Activated B cell treated with CpG ODN at 0.5 μM for 24 hours (primary cell): Measurements from ENCODE around the gene WDR27. TPM values are rescaled to one million over a fixed set of nuclear protein-coding genes. Genes with fewer than 3 reads are reported as not detected.

Source experiments
- ATAC-seq: fragments of 200-7000 bp; cut with Tn5 transposase; one replicate; pipeline ENCODE4 v1.10.0; 2021; ENCODE audit warnings: low read depth, mild to moderate bottlenecking, moderate library complexity
- CTCF ChIA-PET: fragments of 350-600 bp; sonication (Branson Sonifier 250); formaldehyde crosslinking; loops from one replicate; lab custom pipeline; 2021; ENCODE audit warnings: antibody characterized with exemption; lab: Charles Lee
- POLR2A ChIA-PET: fragments of 350-600 bp; sonication (Branson Sonifier 250); formaldehyde crosslinking; loops from one replicate; lab custom pipeline; 2021; ENCODE audit warnings: antibody characterized with exemption; lab: Charles Lee
- DNase-seq: peaks from one replicate; pipeline ENCODE4 v3.0.0; 2022
- H3K27ac Mint-ChIP-seq: one replicate; pipeline ENCODE4 v1.8.0; 2020; ENCODE audit warnings: mixed read lengths
- H3K27me3 Mint-ChIP-seq: one replicate; pipeline ENCODE4 v1.8.0; 2021; ENCODE audit warnings: mixed read lengths
- H3K36me3 Mint-ChIP-seq: one replicate; pipeline ENCODE4 v1.8.0; 2021; ENCODE audit warnings: low read depth, mixed read lengths
- H3K4me1 Mint-ChIP-seq: one replicate; pipeline ENCODE4 v1.8.0; 2021; ENCODE audit warnings: mixed read lengths
- H3K4me3 Mint-ChIP-seq: one replicate; pipeline ENCODE4 v1.8.0; 2020; ENCODE audit warnings: mild to moderate bottlenecking, mixed read lengths
- H3K9me3 Mint-ChIP-seq: one replicate; pipeline ENCODE4 v1.8.0; 2020; ENCODE audit warnings: mixed read lengths
- CTCF ChIP-seq: fragments of 200-600 bp; IDR thresholded peaks from one replicate; pipeline ENCODE4 v1.8.0; 2022; ENCODE audit warnings: antibody characterized with exemption, mild to moderate bottlenecking
- intact Hi-C: fragments of 100-400 bp; cut with micrococcal nuclease; formaldehyde crosslinking; loops from one replicate; pipeline ENCODE4 v1.15.1; 2024
- total RNA-seq: library from RNA; stranded (reverse); gene quantifications from 2 replicates; pipeline ENCODE4 v1.2.3, GENCODE V29; 2022

Gene WDR27
- total RNA-seq, 1 donor from 2014 or later: 49.1 TPM

- intact Hi-C loops: no loop called here
- ChIA-PET CTCF (no interaction called here), POLR2A (interaction anchor here (0.7 kb wide), 1 partner anchor 55 kb away, joined by 5 read pairs; no protein-coding TSS in a partner anchor)
- Mint-ChIP-seq H3K27ac (no peak overlapping the region), H3K4me3 (no peak overlapping the region), H3K36me3 (peaks cover 51% of the 10 kb centered on the region), H3K4me1 (no peaks in the 10 kb centered on the region), H3K27me3 (no peaks in the 10 kb centered on the region), H3K9me3 (no peaks in the 10 kb centered on the region)
- TF ChIP-seq CTCF: no peak
- DNase-seq: no peak
- ATAC-seq: no peak
Measured at GRCh38 chr6:169629256-169629655, 72.6 kb downstream of the WDR27 start.

DNA sequence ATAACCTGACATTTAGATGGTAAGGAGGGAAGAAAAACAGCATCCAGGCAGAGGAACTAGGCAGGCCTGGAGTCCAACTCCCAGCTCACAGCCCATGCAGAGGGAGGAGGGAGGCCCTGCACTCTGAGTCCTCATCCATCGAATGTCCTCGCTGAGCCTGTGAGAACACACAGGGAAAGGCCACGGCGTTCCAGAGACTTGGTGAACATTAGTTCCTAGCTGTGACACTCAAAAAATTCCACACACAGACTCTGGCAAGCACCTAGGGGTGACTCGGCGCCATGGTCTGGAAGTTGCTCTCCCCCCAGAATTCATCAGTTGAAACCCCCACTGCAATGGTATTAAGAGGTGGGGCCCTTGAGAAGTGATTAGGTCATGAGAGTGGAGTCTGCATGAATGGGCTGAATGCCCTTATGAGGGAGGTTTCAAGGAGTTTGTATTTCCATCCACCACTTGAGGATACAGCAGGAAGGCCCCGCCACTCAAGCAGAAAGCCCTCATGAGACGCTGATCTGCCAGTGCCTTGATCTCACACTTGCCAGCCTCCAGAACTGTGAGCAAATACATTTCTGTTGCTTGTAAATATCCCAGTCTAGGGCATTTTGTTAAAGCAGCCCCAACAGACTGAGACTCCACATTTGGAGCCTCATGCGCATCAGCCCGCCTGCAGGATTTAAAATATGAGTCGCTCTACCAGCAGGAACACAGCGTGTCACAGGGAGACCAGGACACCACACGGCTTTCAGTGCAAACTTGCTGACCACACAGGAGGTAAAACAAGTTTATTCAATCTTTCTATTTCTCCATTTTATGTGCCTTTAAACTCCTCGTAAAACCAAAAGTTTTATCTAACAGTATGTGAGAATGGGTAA is 73.9 kb downstream of the WDR27 start:
- TF ChIP-seq CTCF: no peak
- ATAC-seq (no peak), DNase-seq (no peak)
- Mint-ChIP-seq H3K27me3 (no peaks in the 10 kb centered on the region), H3K27ac (no peak overlapping the region), H3K36me3 (peaks cover 45% of the 10 kb centered on the region), H3K4me1 (no peaks in the 10 kb centered on the region), H3K4me3 (no peak overlapping the region), H3K9me3 (no peaks in the 10 kb centered on the region)
- ChIA-PET POLR2A (no interaction called here), CTCF (no interaction called here)
- intact Hi-C loops: no loop called here

DNA sequence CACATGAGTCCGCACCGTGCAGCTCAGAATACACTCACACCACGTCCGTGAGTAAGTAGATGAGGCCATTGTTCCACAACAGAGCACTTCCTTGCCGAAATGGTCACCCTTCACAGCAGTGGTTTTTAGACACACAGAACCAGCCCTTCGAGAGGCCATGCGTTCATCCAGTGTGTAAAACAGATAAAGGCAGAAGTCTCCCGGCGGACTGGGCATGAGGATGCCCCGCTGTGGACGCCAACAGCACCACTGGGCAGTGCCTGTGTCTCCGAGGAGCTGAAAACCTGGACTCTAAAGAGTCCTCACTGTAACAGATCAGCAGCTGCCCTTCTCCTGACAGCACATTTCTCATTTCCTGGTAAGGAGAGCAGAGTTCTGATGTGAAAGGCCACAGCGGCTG is 75.2 kb downstream of the WDR27 start:
- Mint-ChIP-seq H3K9me3 (no peaks in the 10 kb centered on the region), H3K4me1 (no peaks in the 10 kb centered on the region), H3K27ac (no peak overlapping the region), H3K27me3 (no peaks in the 10 kb centered on the region), H3K4me3 (no peak overlapping the region), H3K36me3 (peaks cover 38% of the 10 kb centered on the region)
- DNase-seq: no peak
- TF ChIP-seq CTCF: no peak
- no peak for ATAC-seq
- intact Hi-C loops: no loop called here
- ChIA-PET CTCF (no interaction called here), POLR2A (no interaction called here)

DNA sequence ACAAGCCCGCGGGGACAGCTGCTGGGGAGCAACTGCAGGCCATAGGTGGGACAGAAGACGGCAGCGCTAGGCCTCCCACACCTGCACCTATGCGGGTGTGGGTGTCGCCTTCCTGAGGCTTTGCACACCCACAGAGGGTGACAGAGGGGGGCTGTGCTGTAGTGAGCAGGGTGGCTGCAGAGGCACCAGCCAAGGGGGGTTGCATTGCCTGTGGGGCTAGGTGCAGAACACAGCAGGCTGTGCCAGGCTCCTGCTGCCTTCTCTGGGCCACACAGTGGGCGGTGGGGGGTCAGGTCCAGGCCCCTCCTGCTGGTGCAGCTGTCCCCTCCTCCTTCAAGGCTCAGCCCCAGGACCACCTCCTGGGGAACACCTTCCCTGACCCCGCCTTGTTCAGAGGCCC is 75.7 kb downstream of the WDR27 start:
- intact Hi-C loops: no loop called here
- Mint-ChIP-seq H3K27ac (no peak overlapping the region), H3K4me3 (no peak overlapping the region), H3K4me1 (no peaks in the 10 kb centered on the region), H3K27me3 (no peaks in the 10 kb centered on the region), H3K9me3 (no peaks in the 10 kb centered on the region), H3K36me3 (peaks cover 35% of the 10 kb centered on the region)
- no peak for TF ChIP-seq CTCF
- ATAC-seq (no peak), DNase-seq (no peak)
- ChIA-PET POLR2A (no interaction called here), CTCF (no interaction called here)

GRCh38 chr6:169625376-169625775 is 76.5 kb downstream of the WDR27 start:
- ChIA-PET POLR2A (no interaction called here), CTCF (no interaction called here)
- TF ChIP-seq CTCF: no peak
- Mint-ChIP-seq H3K9me3 (no peaks in the 10 kb centered on the region), H3K27me3 (no peaks in the 10 kb centered on the region), H3K36me3 (peaks cover 32% of the 10 kb centered on the region), H3K4me1 (no peaks in the 10 kb centered on the region), H3K4me3 (no peak overlapping the region), H3K27ac (no peak overlapping the region)
- ATAC-seq (no peak), DNase-seq (no peak)
- intact Hi-C loops: no loop called here
